ENCODE measurements around the gene EXOC6B. TPM values are rescaled to one million over a fixed set of nuclear protein-coding genes. Genes with fewer than 3 reads are reported as not detected.

The EXOC6B gene
- total RNA-seq, 4 donors from 2014 or later, result 14.1 to 107 (median 38.5) TPM

DNA sequence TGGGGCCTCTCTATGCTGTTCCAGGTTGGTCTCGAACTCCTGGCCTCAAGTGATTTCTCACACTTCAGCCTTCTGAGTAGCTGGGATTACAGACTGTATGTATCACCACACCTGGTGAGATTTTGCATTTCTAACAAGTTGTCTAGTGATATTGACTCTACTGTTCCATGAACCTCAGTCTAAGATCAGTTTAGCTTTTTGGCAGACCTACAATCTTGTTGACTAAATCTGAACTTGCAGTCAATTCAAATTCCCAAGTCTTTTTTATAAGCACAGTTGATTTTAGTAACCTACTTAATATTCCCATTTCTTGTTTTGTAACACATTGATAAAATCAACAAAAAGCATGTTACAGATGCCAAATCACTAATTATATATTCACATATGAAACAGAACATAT is 412.1 kb downstream of the EXOC6B start:
- Histone ChIP-seq H3K36me3 (no peaks in the 10 kb centered on the region), H3K9me3 (no peaks in the 10 kb centered on the region), H3K27me3 (no peaks in the 10 kb centered on the region), H3K27ac (no peak overlapping the region), H3K4me3 (no peak overlapping the region), H3K4me1 (no peaks in the 10 kb centered on the region)
- intact Hi-C loops (cut with DNase I; ENCODE audit: low total_unique reads), result no loop called here
- no peak for DNase-seq
- TF ChIP-seq CTCF (IDR thresholded peaks at IDR 0.05) (no peak), POLR2A (IDR thresholded peaks at IDR 0.05) (no peak)

- intact Hi-C loops (cut with DNase I; ENCODE audit: low total_unique reads), result no loop called here
- no peak overlapping the region for H3K27ac ChIP-seq
- H3K27me3 ChIP-seq, result no peaks in the 10 kb centered on the region
- H3K4me1 ChIP-seq, result no peaks in the 10 kb centered on the region
- no peak overlapping the region for H3K4me3 ChIP-seq
- H3K9me3 ChIP-seq, result no peaks in the 10 kb centered on the region
- H3K36me3 ChIP-seq, result no peaks in the 10 kb centered on the region
- DNase-seq, result no peak
- TF ChIP-seq POLR2A (IDR thresholded peaks at IDR 0.05) (no peak), CTCF (IDR thresholded peaks at IDR 0.05) (no peak)
These were observed 413.6 kb downstream of the EXOC6B start for GRCh38 chr2:72412214-72412613.

GRCh38 chr2:72399879-72400278 is 426.0 kb downstream of the EXOC6B start:
- no peak overlapping the region for H3K4me3 ChIP-seq
- H3K27ac ChIP-seq, result no peak overlapping the region
- peaks cover 0 to 13% of the 10 kb centered on the region in 2 donors for H3K9me3 ChIP-seq
- H3K36me3 ChIP-seq, result no peaks in the 10 kb centered on the region
- no peak for DNase-seq
- intact Hi-C loops (cut with DNase I; ENCODE audit: low total_unique reads), result no loop called here
- no peaks in the 10 kb centered on the region for H3K4me1 ChIP-seq
- TF ChIP-seq POLR2A (IDR thresholded peaks at IDR 0.05), result no peak
- TF ChIP-seq CTCF (IDR thresholded peaks at IDR 0.05), result no peak
- no peaks in the 10 kb centered on the region for H3K27me3 ChIP-seq

DNA sequence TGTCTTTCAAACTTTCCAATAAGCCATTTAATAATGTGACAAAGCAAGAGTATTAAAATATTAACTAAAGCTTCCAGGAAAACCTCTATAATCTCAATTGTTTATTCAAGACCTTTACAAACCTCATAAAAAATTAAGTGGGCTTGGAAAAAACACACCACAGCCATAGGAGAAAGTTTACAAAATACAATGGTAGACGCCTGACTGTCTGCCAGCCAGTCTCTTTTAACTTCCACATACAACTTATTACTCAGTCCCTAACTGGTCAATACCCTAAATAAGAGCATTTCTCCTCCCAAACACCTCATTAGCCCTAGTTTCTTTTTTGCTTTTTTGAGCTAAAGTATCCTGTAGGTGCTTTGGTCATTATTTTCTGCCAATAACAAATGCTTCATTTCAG is 430.7 kb downstream of the EXOC6B start:
- Histone ChIP-seq H3K4me3 (no peak overlapping the region), H3K4me1 (no peaks in the 10 kb centered on the region), H3K36me3 (no peaks in the 10 kb centered on the region), H3K27ac (no peak overlapping the region), H3K9me3 (peaks cover 0 to 5% of the 10 kb centered on the region in 2 donors), H3K27me3 (no peaks in the 10 kb centered on the region)
- TF ChIP-seq POLR2A (IDR thresholded peaks at IDR 0.05), result no peak
- no peak for TF ChIP-seq CTCF (IDR thresholded peaks at IDR 0.05)
- intact Hi-C loops (cut with DNase I; ENCODE audit: low total_unique reads), result no loop called here
- DNase-seq, result no peak

DNA sequence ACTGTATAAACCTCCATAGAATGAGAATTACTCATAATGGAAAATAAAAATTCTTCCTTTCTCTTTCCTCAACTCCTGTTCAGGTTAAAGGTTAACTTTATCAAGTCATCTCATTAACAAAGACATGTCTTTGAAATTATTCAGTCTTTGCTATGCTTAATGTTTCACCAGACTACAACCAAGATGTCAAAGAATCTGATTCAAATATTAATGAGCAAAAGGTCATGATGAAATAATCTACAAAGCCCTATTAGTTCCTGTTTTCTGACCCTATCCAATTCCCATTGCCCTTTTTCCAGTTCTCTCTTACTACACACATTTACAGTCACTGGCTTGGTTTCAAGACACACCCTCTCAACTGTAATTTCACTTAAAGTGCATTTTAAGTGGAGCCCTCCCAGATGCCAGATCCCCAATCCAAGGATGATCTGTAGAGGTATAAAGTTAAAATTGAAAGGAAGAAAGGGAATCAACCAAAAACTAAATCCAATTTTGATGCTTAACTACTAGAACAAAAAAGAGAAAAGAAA is 431.2 kb downstream of the EXOC6B start:
- Histone ChIP-seq H3K36me3 (no peaks in the 10 kb centered on the region), H3K27me3 (no peaks in the 10 kb centered on the region), H3K27ac (no peak overlapping the region), H3K4me3 (no peak overlapping the region), H3K4me1 (no peaks in the 10 kb centered on the region), H3K9me3 (peaks cover 0 to under 1% of the 10 kb centered on the region in 2 donors)
- intact Hi-C loops (cut with DNase I; ENCODE audit: low total_unique reads), result no loop called here
- TF ChIP-seq CTCF (IDR thresholded peaks at IDR 0.05) (no peak), POLR2A (IDR thresholded peaks at IDR 0.05) (no peak)
- no peak for DNase-seq
